ENCODE data around the gene SKA1. TPM values are rescaled to one million over a fixed set of nuclear protein-coding genes. Genes with fewer than 3 reads are reported as not detected.
"Not testable (repeated sequence)": the region's sequence is repeated elsewhere in the genome, so short reads cannot be mapped to it uniquely, and the experiment has no call there.

Gene SKA1
- polyA plus RNA-seq, 3 donors = 5.8 to 8.9 (median 7.7) TPM

- not testable (repeated sequence) for DNase-seq (ENCODE audit: extremely low read depth in 1 of 11, low read depth in 9 of 11, low spot score in 4 of 11)
Observed at GRCh38 chr18:50417705-50418104, 42.9 kb downstream of the SKA1 start.

- DNase-seq (ENCODE audit: extremely low read depth in 1 of 11, low read depth in 9 of 11, low spot score in 4 of 11) = no peak
Observed at GRCh38 chr18:50418650-50419049, 43.8 kb downstream of the SKA1 start.

GRCh38 chr18:50422286-50422898, 47.5 kb downstream of the SKA1 start:
- no peak for DNase-seq (ENCODE audit: extremely low read depth in 1 of 11, low read depth in 9 of 11, low spot score in 4 of 11)

- DNase-seq (ENCODE audit: extremely low read depth in 1 of 11, low read depth in 9 of 11, low spot score in 4 of 11) = peak in 1 of 11 donors; percentile 42
Observed at GRCh38 chr18:50424877-50425690, 50.2 kb downstream of the SKA1 start.

- no peak for DNase-seq (ENCODE audit: extremely low read depth in 1 of 11, low read depth in 9 of 11, low spot score in 4 of 11)
Observed at GRCh38 chr18:50427896-50428295, 53.0 kb downstream of the SKA1 start.

GRCh38 chr18:50428531-50429206, 53.8 kb downstream of the SKA1 start:
- no peak for DNase-seq (ENCODE audit: extremely low read depth in 1 of 11, low read depth in 9 of 11, low spot score in 4 of 11)

- peak in 2 of 11 donors; percentile 36 to 43 for DNase-seq (ENCODE audit: extremely low read depth in 1 of 11, low read depth in 9 of 11, low spot score in 4 of 11)
Observed at GRCh38 chr18:50429207-50429948, 54.5 kb downstream of the SKA1 start.

GRCh38 chr18:50432915-50433314, 58.1 kb downstream of the SKA1 start:
- no peak for DNase-seq (ENCODE audit: extremely low read depth in 1 of 11, low read depth in 9 of 11, low spot score in 4 of 11)

GRCh38 chr18:50436742-50437141, 61.9 kb downstream of the SKA1 start:
- DNase-seq (ENCODE audit: extremely low read depth in 1 of 11, low read depth in 9 of 11, low spot score in 4 of 11) = not testable (repeated sequence)

GRCh38 chr18:50439460-50440015, 64.7 kb downstream of the SKA1 start:
- no peak for DNase-seq (ENCODE audit: extremely low read depth in 1 of 11, low read depth in 9 of 11, low spot score in 4 of 11)

GRCh38 chr18:50441016-50441415, 66.2 kb downstream of the SKA1 start:
- no peak for DNase-seq (ENCODE audit: extremely low read depth in 1 of 11, low read depth in 9 of 11, low spot score in 4 of 11)

GRCh38 chr18:50441501-50441900, 66.7 kb downstream of the SKA1 start:
- DNase-seq (ENCODE audit: extremely low read depth in 1 of 11, low read depth in 9 of 11, low spot score in 4 of 11) = no peak

Other genes starting within 250 kb of the SKA1 start
- 10 to 100 TPM; 25.7 to 31.3 (median 27.1) TPM for gene MYO5B, start 179.9 kb upstream of the SKA1 start, polyA plus RNA-seq (ENCODE audit: insufficient read length in 3 of 3)
- 1 to 10 TPM; 3.5 to 4.3 (median 3.9) TPM for gene CFAP53, start 108.6 kb upstream of the SKA1 start, polyA plus RNA-seq (ENCODE audit: insufficient read length in 3 of 3)
- 10 to 100 TPM; 56.1 to 78.9 (median 70.8) TPM for gene MBD1, start 93.5 kb upstream of the SKA1 start, polyA plus RNA-seq (ENCODE audit: insufficient read length in 3 of 3)
- 10 to 100 TPM; 60.1 to 89.4 (median 79.5) TPM for gene CXXC1, start 87.4 kb upstream of the SKA1 start, polyA plus RNA-seq (ENCODE audit: insufficient read length in 3 of 3)
- 10 to 100 TPM in 1 of 3 donors, 1 to 10 TPM in 2; 9.1 to 10.5 (median 9.7) TPM for gene MAPK4, start 185.0 kb downstream of the SKA1 start, polyA plus RNA-seq (ENCODE audit: insufficient read length in 3 of 3)